HepG2 (cell line): ENCODE data around the gene SAPCD2. TPM values are rescaled to one million over a fixed set of nuclear protein-coding genes. Genes with fewer than 3 reads are reported as not detected.

Source experiments
- ATAC-seq: fragments of 200-7000 bp; cut with Tn5 transposase; 3 replicates; pipeline ENCODE4 v1.9.1; 2020; ENCODE audit warnings: mild to moderate bottlenecking, moderate library complexity
- BruUV-seq: library from RNA; stranded (reverse); fragments of 400-500 nt; replicated peaks from 2 replicates; lab custom pipeline; 2021; lab: Mats Ljungman, UMichigan
- CTCF ChIA-PET: fragments of 300-600 bp; formaldehyde crosslinking; extraction: SDS; loops from one replicate; lab custom pipeline; 2021; ENCODE audit warnings: low total read pairs, inconsistent platforms, low intra/inter-chr PET ratio; lab: Yijun Ruan, JAX
- POLR2A ChIA-PET: fragments of 350-600 bp; sonication (Branson Sonifier 250); formaldehyde crosslinking; loops from one replicate; lab custom pipeline; 2020; ENCODE audit warnings: antibody characterized with exemption, inconsistent platforms; lab: Yijun Ruan, JAX
- DNase-seq: peaks from one replicate; pipeline ENCODE4 v3.0.0-alpha.2; 2015; ENCODE audit warnings: low spot score
- FAIRE-seq: peaks from 3 replicates; lab custom pipeline; 2011; peaks lifted over from hg19 to GRCh38; lab: Jason Lieb, UNC
- H2AFZ ChIP-seq: one replicate; pipeline ENCODE4 v1.6.1; 2011; ENCODE audit warnings: low read length, inconsistent platforms
- H3K27ac ChIP-seq: fragments of 300-600 bp; 3 replicates; pipeline ENCODE4 v1.8.0; 2011; ENCODE audit warnings: mixed run types, mild to moderate bottlenecking, mixed read lengths, low read length, inconsistent platforms; ENCODE audit not compliant: insufficient read depth; ENCODE audit errors: extremely low read length
- H3K27me3 ChIP-seq, 2 experiments: fragments of 200-600 bp in 1 of 2; 2 replicates in 1 of 2; 3 replicates in 1 of 2; pipeline versions ENCODE4 v1.6.0 to v1.8.0; 2011; ENCODE audit warnings: low read length in 2 of 2, mild to moderate bottlenecking in 2 of 2, moderate library complexity in 2 of 2, inconsistent platforms in 1 of 2; ENCODE audit not compliant: insufficient read depth in 2 of 2, control insufficient read depth in 1 of 2
- H3K36me3 ChIP-seq, 2 experiments: fragments of 200-600 bp in 1 of 2; replicated peaks in 1 of 2; 2 replicates in 1 of 2; 3 replicates in 1 of 2; pipeline versions ENCODE4 v1.5.1 to v1.8.0; 2011; ENCODE audit warnings: low read length in 2 of 2, inconsistent platforms in 1 of 2; ENCODE audit not compliant: insufficient read depth in 2 of 2, control insufficient read depth in 1 of 2
- H3K4me1 ChIP-seq: 2 replicates; pipeline ENCODE4 v1.5.1; 2012; ENCODE audit warnings: low read length, inconsistent platforms; ENCODE audit not compliant: insufficient read depth
- H3K4me2 ChIP-seq: 2 replicates; pipeline ENCODE4 v1.6.0; 2011; ENCODE audit warnings: low read depth, low read length, inconsistent platforms
- H3K4me3 ChIP-seq, 3 experiments: fragments of 200-600 bp in 1 of 3; sonication (generic), shearing (Covaris generic) in 1 of 3; replicated peaks in 1 of 3; 2 replicates each; pipeline ENCODE4 v1.5.1; 2011 to 2016; ENCODE audit warnings: low read length in 3 of 3, inconsistent platforms in 2 of 3, low read depth in 2 of 3, mild to moderate bottlenecking in 2 of 3, control low read depth in 1 of 3, mixed read lengths in 1 of 3; ENCODE audit not compliant: insufficient read depth in 1 of 3
- H3K79me2 ChIP-seq: one replicate; pipeline ENCODE4 v1.6.1; 2011; ENCODE audit warnings: low read length, inconsistent platforms; ENCODE audit not compliant: insufficient read depth
- H3K9ac ChIP-seq: 2 replicates; pipeline ENCODE4 v1.6.0; 2011; ENCODE audit warnings: mild to moderate bottlenecking, low read depth, low read length, inconsistent platforms; ENCODE audit not compliant: insufficient read depth
- H3K9me3 ChIP-seq: 2 replicates; pipeline ENCODE4 v1.5.1; 2012; ENCODE audit warnings: mild to moderate bottlenecking, low read length
- H4K20me1 ChIP-seq: 2 replicates; pipeline ENCODE4 v1.6.0; 2011; ENCODE audit warnings: inconsistent platforms, mild to moderate bottlenecking, low read length, moderate library complexity; ENCODE audit not compliant: insufficient read depth
- ARID4A ChIP-seq: sonication (generic); formaldehyde crosslinking; IDR thresholded peaks from 2 replicates; pipeline ENCODE4 v1.5.0; 2020; ENCODE audit warnings: mild to moderate bottlenecking, missing genetic modification reagents, borderline replicate concordance
- ARID5B ChIP-seq: IDR thresholded peaks from 2 replicates; pipeline ENCODE4 v1.4.0; 2020; ENCODE audit warnings: mild to moderate bottlenecking, missing genetic modification reagents
- CHCHD3 ChIP-seq: sonication (generic); formaldehyde crosslinking; IDR thresholded peaks from 2 replicates; pipeline ENCODE4 v1.8.0; 2022; ENCODE audit warnings: mild to moderate bottlenecking, missing genetic modification reagents, moderate library complexity
- FOXA3 ChIP-seq: IDR thresholded peaks from 2 replicates; pipeline ENCODE4 v1.6.1; 2016; ENCODE audit warnings: missing genetic modification reagents, missing compliant biosample characterization
- HOMEZ ChIP-seq: IDR thresholded peaks from 2 replicates; pipeline ENCODE4 v1.6.1; 2016; ENCODE audit warnings: low read depth
- KDM5B ChIP-seq: sonication (generic); formaldehyde crosslinking; IDR thresholded peaks from 2 replicates; pipeline ENCODE4 v1.4.0; 2020; ENCODE audit warnings: missing genetic modification reagents, mild to moderate bottlenecking, borderline replicate concordance
- MLX ChIP-seq: IDR thresholded peaks from 2 replicates; pipeline ENCODE4 v1.6.1; 2016
- SAP130 ChIP-seq: IDR thresholded peaks from 2 replicates; pipeline ENCODE4 v1.6.1; 2016; ENCODE audit warnings: low read depth
- SIX1 ChIP-seq: sonication (generic); formaldehyde crosslinking; IDR thresholded peaks from 2 replicates; pipeline ENCODE4 v1.4.0; 2020; ENCODE audit warnings: missing genetic modification reagents, borderline replicate concordance
- TFDP1 ChIP-seq: IDR thresholded peaks from 2 replicates; pipeline ENCODE4 v1.6.1; 2016; ENCODE audit warnings: missing compliant biosample characterization, missing genetic modification reagents, borderline replicate concordance
- ZMYM3 ChIP-seq: sonication (generic); formaldehyde crosslinking; IDR thresholded peaks from 2 replicates; pipeline ENCODE4 v1.5.1; 2020; ENCODE audit warnings: mild to moderate bottlenecking, missing genetic modification reagents
- WGBS: methylation state at CpG from one replicate; pipeline ENCODE4 v1.1.6; 2017; ENCODE audit warnings: low lambda C conversion rate; 5-methylcytosine and 5-hydroxymethylcytosine counted together
- in situ Hi-C: cut with HindIII; loops from 2 replicates; pipeline ENCODE4 v1.10.0; 2017; ENCODE audit warnings: low pct_unique_long_range_greater_than_20kb; ENCODE audit not compliant: extremely low pct_ligation_motif_present
- intact Hi-C: fragments of 100-400 bp; cut with micrococcal nuclease; formaldehyde crosslinking; loops from one replicate; pipeline ENCODE4 v1.10.0; 2022; ENCODE audit not compliant: unreplicated experiment
- polyA plus RNA-seq, 8 experiments: library from polyadenylated mRNA; depleted of rRNA in 3 of 8; stranded (reverse) in 7 of 8; unstranded in 1 of 8; fragments of >200 nt; fragmentation: Illumina TruSeq in 4 of 8; extraction: Trizol in 4 of 8; gene quantifications; 2 replicates each; pipeline versions ENCODE4 v1.2.1 to v1.2.3, GENCODE V29; 2011 to 2016; ENCODE audit warnings: low read depth in 4 of 8, missing spikeins in 1 of 8, mixed read lengths in 1 of 8; ENCODE audit not compliant: insufficient read depth in 1 of 8
- total RNA-seq, 5 experiments: library from RNA; depleted of rRNA; stranded (reverse); fragments of >200 nt; fragmentation: Illumina TruSeq; extraction: Trizol; gene quantifications; 2 replicates each; pipeline ENCODE4 v1.2.3, GENCODE V29; 2016; ENCODE audit warnings: low read depth in 1 of 5

SAPCD2 gene
- total and polyA plus RNA-seq, 2 of the 13 experiments (the other 11 are each of a cell fraction or from before 2014, with no cell fraction given): 21.9 to 42.8 TPM

- Histone ChIP-seq H4K20me1 (no peaks in the 10 kb centered on the region), H3K27me3 (no peaks in the 10 kb centered on the region; a peak in 2 of 5 replicates), H2AFZ (no peak overlapping the region), H3K36me3 (no peaks in the 10 kb centered on the region), H3K79me2 (peaks cover 9% of the 10 kb centered on the region), H3K4me2 (peak overlapping the region; percentile 38; the same call in 1 of the 2 replicates), H3K4me3 (peak overlapping the region in 1 of 3 experiments; percentile 27; a peak in 2 of 6 replicates), H3K9ac (no peak overlapping the region), H3K4me1 (peaks cover 57% of the 10 kb centered on the region), H3K27ac (no peak overlapping the region), H3K9me3 (no peaks in the 10 kb centered on the region)
- ATAC-seq (no peak), FAIRE-seq (no peak), DNase-seq (peak; percentile 49)
- POLR2A ChIA-PET: interaction anchor here (1.3 to 4.4 kb wide), 4 partner anchors 10 to 30 kb away, joined by 3 to 55 read pairs (median 21); partner anchors contain the start of genes MAN1B1 and SAPCD2
- in situ Hi-C loops: no loop called here
- CTCF ChIA-PET: no interaction called here
- intact Hi-C loops: no loop called here
- no TSS peak for BruUV-seq
- whole genome bisulfite sequencing: 46% methylated on average over 14 of the region's 17 CpGs
- TF ChIP-seq ARID5B (CRISPR knock-in tag) (0 out of 2 replicates have a peak, but pooled peaks have one; percentile 7), HOMEZ (CRISPR knock-in tag) (no peak), SIX1 (no peak), FOXA3 (CRISPR knock-in tag) (peak; percentile 73), CHCHD3 (no peak), ZMYM3 (CRISPR knock-in tag) (0 out of 2 replicates have a peak, but pooled peaks have one; percentile 30), KDM5B (CRISPR knock-in tag) (0 out of 2 replicates have a peak, but pooled peaks have one; percentile 27), MLX (CRISPR knock-in tag) (no peak), TFDP1 (CRISPR knock-in tag) (0 out of 2 replicates have a peak, but pooled peaks have one; percentile 10), ARID4A (peak; percentile 22; the same call in 1 of the 2 replicates), SAP130 (CRISPR knock-in tag) (peak; percentile 47; the same call in 1 of the 2 replicates)
These were observed 13.5 kb downstream of the SAPCD2 start for GRCh38 chr9:137056739-137057415.
